Stimulated activated CD8-positive, alpha-beta memory T cell treated with anti-CD3 and anti-CD28 coated beads, Interleukin-12 subunit alpha, Interleukin-12 subunit beta, amount 100 ng/mL, for 24 hours (primary cell): ENCODE measurements around the gene TTLL5.

ENCODE experiments used
- DNase-seq: peaks from one replicate; pipeline ENCODE4 v3.0.0-alpha.2; 2020; ENCODE audit errors: extremely low read depth

The TTLL5 gene

DNA sequence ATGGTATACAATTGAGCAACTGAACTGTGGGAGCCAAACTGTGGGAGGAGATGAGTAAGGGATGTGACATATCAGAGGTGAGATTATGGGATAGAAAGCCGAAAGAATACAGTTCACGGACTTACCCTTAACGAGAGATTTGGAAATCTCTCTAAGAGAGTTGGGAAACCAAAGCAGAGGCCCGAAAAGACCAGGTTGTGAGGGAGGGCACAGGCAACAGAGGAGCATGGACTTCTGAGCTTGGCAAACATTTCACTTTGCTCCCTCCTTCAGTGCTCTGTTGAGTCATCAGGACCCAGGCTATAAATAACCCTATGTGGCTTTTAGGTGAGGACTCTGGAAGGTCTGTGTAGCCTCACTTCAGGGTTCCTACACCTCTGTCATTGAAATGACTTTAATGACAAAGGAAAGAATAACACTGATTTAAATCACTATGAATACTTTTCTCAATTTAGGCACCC lies 200.1 kb downstream of the TTLL5 start:
- DNase-seq: no peak

DNA sequence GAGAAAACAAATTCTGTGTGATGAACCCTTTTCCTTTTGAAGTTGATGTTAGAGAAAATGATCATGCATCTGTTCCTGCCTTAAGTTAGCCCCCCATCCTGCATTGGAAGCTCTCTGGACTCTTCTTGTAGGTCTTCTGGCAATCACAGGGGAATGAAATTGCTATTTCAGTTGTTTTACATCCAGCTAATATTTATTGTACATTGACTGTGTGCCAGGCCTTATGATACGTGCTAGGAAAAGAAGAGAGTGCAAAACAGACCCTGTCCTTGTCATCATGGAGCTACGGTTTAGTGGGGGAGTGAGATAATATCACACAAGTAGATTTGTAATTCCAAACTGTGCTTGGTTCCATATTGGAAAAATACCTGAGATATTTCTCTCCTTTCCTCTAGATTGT lies 202.2 kb downstream of the TTLL5 start:
- no peak for DNase-seq

DNA sequence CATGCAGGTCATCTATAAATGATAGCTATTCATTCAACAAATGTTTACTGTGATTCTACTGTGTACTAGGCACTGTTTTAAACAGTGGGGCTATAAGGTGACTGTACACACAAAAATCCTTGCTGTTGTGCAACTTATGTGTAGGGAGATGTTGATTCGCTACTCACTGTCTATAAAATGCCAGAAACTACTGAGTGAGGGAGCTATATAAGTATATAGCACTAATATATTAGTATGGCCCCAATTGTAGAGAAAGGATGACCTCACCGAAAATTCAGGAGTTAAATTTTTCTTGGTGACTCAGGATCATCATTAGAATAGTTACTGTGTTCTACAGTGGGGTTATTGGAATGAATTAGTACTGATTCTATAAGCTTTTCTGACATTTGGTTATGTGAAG lies 203.3 kb downstream of the TTLL5 start:
- no peak for DNase-seq

DNA sequence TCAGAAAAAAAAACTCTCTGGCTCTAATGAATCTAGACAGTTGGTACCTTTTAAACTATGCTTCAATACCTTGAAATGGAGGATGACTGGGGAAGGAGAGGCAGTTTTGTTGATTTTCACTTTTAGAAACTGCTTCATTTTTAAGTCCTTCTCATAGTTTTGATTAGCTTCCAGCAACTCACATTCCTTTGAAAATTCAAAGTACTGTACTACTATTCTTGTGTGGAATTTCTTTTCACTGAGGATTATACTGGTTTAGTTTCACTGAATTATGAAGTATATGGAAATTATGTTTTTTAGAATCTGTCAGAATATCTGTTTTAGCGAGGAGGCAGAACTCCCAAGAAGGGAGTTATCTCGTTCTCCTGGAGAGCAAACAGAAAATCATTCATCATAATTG lies 204.5 kb downstream of the TTLL5 start:
- no peak for DNase-seq

DNA sequence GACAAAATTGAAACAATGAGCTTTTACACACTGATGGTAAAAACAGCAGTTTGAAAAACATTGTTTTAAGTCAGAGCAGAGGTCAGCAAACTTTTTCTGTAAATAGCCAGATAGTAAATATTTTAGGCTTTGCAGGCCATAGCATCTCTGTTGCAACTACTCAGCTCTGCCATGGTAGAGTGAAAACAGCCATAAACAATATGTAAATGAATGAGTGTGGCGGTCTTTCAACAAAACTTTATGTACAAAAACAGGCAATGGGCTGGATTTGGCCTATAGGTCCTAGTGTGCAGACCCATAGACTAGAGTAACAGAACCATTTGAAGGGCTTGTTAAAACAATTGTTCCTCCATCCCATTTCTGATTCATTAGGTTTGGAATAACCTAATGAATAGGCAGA lies 205.9 kb downstream of the TTLL5 start:
- DNase-seq: no peak

DNA sequence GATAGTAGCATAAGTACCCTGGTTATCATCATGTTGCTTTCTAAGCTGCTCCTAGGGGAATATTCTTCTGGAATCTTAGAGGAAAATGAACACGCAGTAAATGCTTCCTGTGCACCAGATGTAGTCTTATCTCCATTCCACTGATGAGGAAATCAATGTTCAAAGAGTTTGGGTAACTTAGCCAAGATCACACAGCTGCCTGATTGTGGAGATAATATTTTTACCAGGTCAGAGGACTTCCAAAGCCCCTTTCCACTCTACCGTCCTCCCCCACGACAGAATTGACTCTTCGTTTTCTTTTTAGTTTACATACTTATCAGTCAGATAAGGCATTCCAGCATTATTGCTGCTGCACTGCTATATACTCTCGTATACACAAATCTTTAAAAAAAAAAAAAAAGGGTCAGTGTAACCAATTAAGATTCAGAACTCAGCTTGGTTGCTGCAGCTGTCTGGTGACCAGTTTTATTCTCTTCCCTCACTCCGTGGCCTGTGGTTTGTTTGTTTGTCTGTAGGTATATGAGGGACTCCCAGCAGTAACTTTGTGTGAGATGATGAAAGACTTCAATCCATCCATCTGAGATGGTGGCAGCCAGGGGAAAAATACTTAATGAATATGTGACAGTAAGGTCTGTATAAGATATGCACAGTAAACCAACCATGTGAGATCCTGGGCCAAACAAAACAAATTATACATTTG lies 210.3 kb downstream of the TTLL5 start:
- DNase-seq: no peak

DNA sequence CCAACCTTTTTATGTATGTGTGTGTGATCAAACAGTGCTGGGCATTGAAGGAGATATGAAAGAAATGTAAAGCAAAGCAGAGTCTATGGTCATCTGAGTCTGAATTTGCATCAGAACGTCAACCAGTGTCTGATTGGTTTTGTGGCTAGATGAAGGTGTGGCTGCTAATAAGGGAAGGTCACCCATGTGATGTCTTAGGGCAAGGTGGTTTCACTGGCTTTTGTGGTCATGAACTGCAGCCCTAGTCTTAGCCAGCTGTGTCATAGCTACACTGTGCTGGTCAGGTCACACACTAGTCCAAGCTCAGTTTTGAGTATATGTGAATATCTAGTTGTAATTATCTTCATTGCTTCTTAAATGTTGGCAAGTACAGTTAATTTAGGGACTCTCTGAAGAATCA lies 214.9 kb downstream of the TTLL5 start:
- DNase-seq: no peak

DNA sequence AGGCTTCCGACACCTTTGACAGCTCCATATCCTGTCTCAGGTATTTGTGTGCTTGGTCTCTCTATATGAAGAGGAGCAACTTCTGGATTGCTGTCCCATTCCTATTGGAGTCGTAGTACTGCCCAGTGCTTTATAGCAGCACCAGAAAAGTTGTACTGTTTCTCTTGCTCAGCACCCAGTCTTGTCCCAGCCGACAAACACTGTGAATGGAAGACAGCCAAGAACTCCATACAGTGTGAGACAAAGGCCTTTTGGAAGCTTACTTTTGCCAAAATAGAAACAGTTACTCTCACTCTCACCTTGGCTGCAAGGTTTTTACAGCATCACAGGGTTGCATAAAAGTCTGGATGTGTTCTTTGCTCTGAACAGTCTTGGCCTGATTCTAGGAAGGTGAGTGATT lies 215.5 kb downstream of the TTLL5 start:
- DNase-seq: no peak

DNA sequence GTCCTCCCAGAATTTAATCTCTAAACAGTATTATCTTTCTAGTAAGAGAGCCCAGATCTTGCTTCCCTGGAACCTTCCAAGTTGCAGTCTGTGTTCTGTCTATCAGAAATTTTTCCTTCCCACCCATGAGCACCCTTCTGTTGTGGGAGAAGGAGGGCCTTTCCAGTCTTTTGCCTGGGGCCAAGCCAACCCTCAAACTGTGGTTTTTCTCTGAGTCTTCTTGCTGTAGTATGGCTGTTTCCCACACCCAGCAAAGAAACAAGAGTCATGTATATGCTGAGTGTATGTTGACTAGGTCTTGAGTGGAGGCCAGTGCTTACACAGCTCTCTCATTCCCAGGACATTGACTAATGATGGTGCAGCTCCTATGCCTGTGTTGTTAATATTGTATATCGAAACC lies 216.2 kb downstream of the TTLL5 start:
- no peak for DNase-seq

DNA sequence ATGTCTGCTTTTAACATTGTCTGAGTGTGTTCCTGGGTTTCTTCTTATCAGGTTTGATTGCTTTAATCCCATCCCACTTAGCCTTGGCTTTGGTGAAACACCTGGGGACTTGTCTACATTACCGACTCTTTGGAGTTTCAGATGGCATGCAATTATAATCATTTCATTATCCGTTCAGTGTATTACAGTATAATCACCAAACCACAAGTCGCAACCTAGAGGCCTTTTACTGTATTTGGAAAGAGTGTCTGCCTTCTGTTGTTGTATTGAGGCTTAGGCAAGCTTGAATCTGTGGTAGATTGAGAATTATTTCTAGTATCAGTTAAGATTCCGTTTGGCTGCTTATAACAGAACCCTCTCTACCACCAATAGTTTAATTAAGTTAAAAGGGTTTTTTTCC lies 216.8 kb downstream of the TTLL5 start:
- DNase-seq: no peak

DNA sequence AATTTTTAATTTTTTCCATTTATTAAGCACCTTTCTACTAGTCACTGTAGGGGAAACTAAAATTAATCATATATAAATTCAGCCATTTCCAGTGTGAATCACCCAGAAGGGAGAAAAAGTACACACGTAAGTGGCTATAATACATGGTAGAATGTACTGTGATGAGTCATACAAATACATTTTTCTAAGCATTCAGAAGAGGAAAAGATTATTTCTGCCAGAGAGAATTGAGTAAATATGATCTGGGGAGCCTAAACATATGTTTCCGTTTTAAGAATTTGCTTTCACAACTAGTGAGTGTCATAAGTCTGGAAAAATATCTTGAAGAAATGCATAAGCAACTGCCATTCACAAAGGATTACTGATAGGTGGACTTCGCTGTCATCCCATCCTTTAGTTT lies 218.0 kb downstream of the TTLL5 start:
- DNase-seq: no peak

DNA sequence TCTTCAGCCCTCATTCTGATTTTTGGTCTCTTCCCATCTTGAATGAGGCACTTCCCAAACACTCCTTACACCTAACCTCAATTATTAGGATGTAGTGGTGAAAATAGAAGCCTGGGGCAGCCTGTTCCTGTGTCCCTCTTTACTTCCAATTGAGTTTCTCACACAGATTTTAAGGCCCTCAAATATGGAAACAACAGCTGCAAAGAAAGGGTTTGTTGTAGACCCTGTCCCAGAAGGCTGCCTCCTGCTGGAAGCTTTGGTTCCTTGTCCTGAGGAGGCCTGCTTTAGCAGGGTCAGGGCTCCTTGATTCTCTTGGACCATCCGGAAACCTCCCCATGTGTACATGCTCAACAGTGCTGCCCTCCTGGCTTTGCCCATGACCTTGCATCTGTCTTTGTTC lies 219.5 kb downstream of the TTLL5 start:
- DNase-seq: no peak

DNA sequence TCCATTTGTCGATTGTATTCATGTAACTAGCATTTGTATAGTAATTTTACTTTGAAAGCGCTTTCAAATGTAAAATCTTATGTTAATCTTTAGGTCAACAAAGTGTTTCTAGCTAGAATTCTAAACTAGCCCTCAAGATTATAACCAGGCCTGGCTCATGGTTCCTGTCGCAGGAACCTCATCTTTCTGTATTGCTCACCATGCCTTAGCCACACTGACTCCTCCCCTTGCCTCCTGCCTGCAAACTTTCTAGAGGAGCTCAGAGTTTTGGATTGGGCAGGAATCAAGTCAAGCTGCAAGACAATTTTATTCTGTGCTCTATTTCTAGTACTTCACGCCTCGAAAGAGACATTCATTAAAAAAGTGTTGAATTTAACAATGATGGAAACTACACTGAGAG lies 220.9 kb downstream of the TTLL5 start:
- DNase-seq: no peak

DNA sequence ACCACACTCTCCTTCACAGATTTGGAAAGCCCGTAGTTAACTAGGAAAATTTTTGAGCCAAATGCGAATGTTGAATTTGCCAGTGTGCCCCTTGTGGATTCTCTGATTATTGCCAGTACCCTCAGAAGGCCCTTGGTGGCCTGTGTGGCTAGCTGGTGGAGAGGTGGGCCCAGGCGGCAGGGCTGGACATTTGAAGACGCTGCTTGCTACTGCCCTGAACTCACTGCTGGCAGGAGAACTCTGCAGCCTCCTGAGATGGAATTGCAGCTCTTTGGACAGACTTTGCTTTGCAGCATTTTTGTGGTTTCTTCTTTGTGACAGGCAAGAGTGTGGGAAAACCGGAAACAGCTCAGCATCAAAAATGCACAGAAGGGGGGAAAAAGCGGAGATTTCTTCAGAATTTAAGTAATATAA lies 223.2 kb downstream of the TTLL5 start:
- DNase-seq: no peak

DNA sequence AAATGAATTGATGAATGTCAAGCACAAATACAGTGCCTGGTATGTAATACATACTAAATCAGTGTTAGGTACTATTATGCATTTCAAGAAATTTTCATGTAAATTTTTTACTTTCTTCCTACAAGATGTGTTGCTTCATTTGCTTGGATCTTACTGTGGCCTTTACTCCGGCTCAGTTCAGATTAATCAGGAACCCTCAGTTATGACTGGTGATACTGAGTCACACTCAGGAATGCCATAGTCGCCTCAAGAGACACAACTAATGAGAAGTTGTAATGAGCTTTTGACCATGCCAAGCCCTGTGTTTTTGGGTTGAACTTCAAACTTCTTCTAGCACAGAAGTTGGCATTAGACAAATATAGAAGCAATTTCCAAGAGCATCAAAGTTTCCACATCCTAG lies 224.8 kb downstream of the TTLL5 start:
- no peak for DNase-seq

DNA sequence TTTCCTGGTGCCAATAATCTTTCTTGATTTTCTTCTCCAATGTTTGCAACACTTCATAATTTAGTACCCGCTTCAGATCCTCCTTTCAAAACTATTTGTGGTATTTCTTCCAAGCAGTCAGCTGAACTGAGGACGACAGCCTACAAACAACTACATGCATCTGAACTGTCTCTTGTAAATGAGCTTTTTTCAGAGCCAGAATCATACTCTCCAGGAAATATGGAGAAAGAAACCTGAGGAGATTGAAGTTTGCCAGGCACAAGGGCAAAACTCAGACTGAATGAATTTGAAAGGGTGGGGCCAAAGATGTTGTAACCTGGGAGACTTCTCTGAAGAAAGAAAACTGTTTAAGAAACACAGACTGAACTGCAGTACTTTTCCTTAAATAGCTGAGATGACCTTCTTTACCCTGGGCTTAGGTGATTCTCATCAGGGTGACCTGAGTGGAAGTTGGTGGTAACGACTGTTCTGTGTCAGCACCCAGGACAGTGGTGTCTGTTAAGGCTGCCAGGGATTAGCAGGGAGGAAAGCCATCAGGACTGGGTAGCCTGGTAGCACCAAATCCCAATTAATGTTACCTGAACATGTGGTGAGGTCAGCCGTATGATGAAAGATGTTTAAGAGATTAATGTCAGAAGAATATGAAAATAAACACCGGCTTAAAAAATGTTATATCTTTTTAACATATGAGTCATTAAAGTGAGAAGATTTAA lies 225.7 kb downstream of the TTLL5 start:
- DNase-seq: no peak

DNA sequence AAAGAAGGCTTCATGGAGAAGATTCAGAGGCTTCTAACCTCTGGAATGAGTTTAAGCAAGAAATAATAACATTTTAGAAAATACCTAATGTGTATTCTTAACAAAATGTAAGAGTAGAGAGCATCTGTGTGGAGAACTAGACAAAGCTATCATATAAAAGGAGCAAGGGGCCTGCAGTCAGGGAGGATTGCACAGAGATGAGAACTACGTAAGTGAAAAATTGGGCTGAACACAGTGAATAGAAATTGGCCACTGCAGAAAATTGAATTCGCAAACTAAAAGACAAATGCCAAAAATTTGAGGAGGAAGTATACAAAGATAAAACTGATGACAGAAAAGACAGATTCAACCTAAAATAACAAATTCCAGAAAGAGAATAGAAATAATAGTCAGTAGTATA lies 227.9 kb downstream of the TTLL5 start:
- no peak for DNase-seq

DNA sequence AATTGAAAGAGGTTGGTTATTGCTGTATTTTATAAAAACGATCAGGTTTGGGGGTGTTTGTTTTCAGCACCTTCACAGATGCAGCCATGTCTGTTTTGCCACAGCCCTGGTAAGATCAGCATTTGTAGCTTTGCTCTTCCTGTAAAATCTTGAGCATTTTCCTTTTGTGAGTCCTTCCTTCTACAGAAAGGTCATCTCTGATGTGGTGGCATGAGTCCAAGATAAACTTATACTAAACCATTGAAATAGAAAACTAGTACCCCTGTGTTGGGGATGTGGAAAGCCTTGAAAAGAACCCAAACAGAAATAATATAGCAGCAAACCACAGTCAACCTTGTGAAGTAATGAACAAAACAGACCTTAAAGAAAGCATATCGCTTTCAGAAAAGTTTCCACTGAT lies 235.3 kb downstream of the TTLL5 start:
- no peak for DNase-seq

DNA sequence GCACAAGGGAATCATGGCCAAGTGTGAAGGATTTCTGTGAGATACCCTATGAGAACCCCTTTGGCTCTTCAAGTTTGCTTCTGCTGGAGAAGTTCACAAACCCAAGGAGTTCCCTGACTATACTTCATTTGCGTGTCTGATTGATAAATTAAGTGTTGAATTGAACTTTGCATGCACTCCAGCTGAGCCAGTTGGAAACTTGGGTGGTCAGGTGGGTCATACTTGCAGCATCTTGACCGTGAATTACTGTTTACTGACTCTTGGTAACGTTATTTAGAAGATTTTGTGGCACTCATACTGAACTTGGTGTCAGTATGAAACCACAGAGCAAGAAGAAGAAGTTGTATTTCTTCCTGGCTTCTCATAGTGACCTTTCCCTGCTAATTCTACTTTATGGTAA lies 243.3 kb downstream of the TTLL5 start:
- DNase-seq: no peak

DNA sequence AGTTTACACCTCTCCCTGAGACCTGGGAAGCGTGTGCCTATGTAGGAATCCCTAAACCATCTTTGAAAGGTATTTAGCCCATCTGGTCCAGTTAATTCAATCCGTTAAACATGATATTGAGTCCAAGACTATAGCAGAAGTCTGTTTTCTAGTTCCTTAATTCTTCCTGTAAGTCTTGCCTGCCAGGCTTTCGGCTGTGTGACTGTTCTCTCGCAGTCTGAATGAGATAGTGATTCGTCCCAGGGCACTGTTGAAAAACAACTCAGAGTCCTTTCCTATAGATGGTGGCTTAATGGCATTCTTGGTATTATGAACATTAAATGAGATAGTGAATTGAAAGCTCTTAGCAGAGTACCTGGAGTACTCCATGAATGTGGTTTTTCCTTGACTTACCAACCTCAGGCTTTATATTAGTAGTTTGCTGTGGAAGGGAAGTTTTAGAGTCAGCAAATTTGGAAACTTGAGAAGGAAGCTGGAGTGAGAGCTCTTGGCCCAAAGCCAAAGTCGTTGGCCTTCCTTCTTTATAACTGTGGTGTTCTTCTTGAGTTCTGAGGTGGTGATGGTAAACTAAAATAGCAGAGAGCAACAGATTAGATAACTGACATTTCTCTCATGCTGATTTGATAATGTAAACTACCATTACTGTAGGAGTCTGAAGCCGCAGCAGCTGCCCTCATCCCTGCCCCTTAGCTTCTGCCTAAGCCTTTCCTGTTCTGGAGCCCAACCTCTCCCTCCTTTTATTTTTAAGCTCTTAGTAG lies 244.3 kb downstream of the TTLL5 start:
- DNase-seq: no peak

DNA sequence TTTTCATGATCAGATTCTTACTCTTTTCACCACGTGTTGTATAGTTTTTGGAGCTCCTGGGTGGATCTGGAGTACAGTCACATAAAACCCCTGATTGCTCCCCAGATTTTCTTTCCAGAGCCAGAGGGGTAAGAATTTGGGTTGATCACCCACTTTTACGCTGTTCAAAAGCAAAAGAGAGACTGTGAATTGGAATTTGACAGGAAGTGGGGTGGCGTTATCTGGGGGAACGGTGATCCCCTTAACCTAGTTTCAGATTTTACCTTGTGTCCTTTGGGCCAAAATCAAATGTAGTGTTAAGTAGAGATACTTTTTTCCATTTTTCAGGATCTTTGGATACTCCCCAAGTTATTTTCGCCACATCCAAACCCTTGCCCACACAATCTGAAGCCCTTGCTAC lies 245.2 kb downstream of the TTLL5 start:
- DNase-seq: no peak

DNA sequence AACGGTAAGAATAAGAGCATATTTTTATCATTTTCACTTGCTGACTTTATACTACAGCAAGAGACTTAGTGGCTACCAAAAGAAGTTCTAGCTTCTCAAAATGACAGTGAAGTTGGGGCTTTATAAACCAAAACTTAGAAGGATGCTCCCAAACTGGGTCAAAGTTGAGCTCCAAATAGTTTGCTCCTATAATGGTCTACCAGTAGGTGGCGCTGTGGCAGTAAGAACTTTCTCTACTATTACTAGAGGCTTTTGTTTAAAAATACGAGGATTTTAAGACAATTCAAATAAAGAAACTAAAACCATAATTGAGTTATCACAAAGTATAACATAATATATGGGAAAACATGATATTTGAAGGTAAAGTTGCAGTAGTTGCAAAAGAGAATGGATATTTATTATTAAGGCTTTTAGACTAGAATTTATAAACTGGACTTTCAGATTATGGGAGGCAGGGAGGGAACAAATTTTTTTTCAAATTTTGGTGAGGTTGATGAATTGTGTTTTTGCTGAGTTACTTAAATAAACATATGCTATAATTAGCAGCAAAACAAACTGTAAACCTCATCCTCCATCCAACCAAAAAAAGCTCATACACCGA lies 245.7 kb downstream of the TTLL5 start:
- peak; percentile 11 for DNase-seq
